ENCODE data around the gene SULT1A1. TPM values are rescaled to one million over a fixed set of nuclear protein-coding genes. Genes with fewer than 3 reads are reported as not detected.
"Not testable (repeated sequence)": the region's sequence is repeated elsewhere in the genome, so short reads cannot be mapped to it uniquely, and the experiment has no call there.

Gene SULT1A1
- total RNA-seq, 2 experiments from 2014 or later, result 41.0 to 61.2 TPM

- CTCF ChIA-PET (ENCODE audit: unreplicated experiment), result no interaction called here
- H3K4me1 ChIP-seq (ENCODE audit: insufficient read depth, low read length, poor library complexity, severe bottlenecking), result no peaks in the 10 kb centered on the region
- H3K27ac ChIP-seq (ENCODE audit: low read depth, low read length, poor library complexity, severe bottlenecking), result no peak overlapping the region
- DNase-seq (ENCODE audit: low spot score), result no peak
- 0 out of 2 replicates have a peak, but pooled peaks cover 6% of the 10 kb centered on the region for H3K9me3 ChIP-seq (ENCODE audit: low read length)
- no peak for TF ChIP-seq CTCF (conservative IDR thresholded peaks at IDR 0.05; ENCODE audit: low read length)
- no peak for TF ChIP-seq EZH2phosphoT487 (IDR thresholded peaks at IDR 0.05; ENCODE audit: borderline replicate concordance, low read depth, low read length)
- BruUV-seq (replicated peaks), result no TSS peak
- intact Hi-C loops (cut with micrococcal nuclease; ENCODE audit: unreplicated experiment), result no loop called here
- peaks cover 27% of the 10 kb centered on the region for H3K36me3 ChIP-seq (ENCODE audit: insufficient read depth, low read length)
- POLR2A ChIA-PET, result no interaction called here
- H3K79me2 ChIP-seq (ENCODE audit: insufficient read depth, low read depth, low read length), result peaks cover 7% of the 10 kb centered on the region; the same call in 1 of the 2 replicates
- H3K4me3 ChIP-seq (ENCODE audit: low read depth, low read length, poor library complexity, severe bottlenecking), result no peak overlapping the region
- H3K4me2 ChIP-seq (ENCODE audit: low read length), result no peak overlapping the region
- H3K9me2 ChIP-seq (ENCODE audit: insufficient read depth, low read length), result no peaks in the 10 kb centered on the region
- H2AFZ ChIP-seq (ENCODE audit: low read length), result no peak overlapping the region
- H4K20me1 ChIP-seq (ENCODE audit: insufficient read depth, low read length), result no peaks in the 10 kb centered on the region
Measured at GRCh38 chr16:28569968-28570752, 39.7 kb downstream of the SULT1A1 start.

- no TSS peak for BruUV-seq (replicated peaks)
- intact Hi-C loops (cut with micrococcal nuclease; ENCODE audit: unreplicated experiment), result no loop called here
- no peak overlapping the region for H3K4me3 ChIP-seq (ENCODE audit: low read depth, low read length, poor library complexity, severe bottlenecking)
- H3K27ac ChIP-seq (ENCODE audit: low read depth, low read length, poor library complexity, severe bottlenecking), result no peak overlapping the region
- H2AFZ ChIP-seq (ENCODE audit: low read length), result no peak overlapping the region
- H3K36me3 ChIP-seq (ENCODE audit: insufficient read depth, low read length), result peaks cover 26% of the 10 kb centered on the region
- ChIA-PET POLR2A (no interaction called here), CTCF (ENCODE audit: unreplicated experiment) (no interaction called here)
- TF ChIP-seq EZH2phosphoT487 (IDR thresholded peaks at IDR 0.05; ENCODE audit: borderline replicate concordance, low read depth, low read length) (no peak), CTCF (conservative IDR thresholded peaks at IDR 0.05; ENCODE audit: low read length) (no peak)
- no peak overlapping the region for H3K4me2 ChIP-seq (ENCODE audit: low read length)
- H3K9me3 ChIP-seq (ENCODE audit: low read length), result 0 out of 2 replicates have a peak, but pooled peaks cover 6% of the 10 kb centered on the region
- no peak for DNase-seq (ENCODE audit: low spot score)
- H3K79me2 ChIP-seq (ENCODE audit: insufficient read depth, low read depth, low read length), result peaks cover 7% of the 10 kb centered on the region; the same call in 1 of the 2 replicates
- H3K4me1 ChIP-seq (ENCODE audit: insufficient read depth, low read length, poor library complexity, severe bottlenecking), result no peaks in the 10 kb centered on the region
- no peaks in the 10 kb centered on the region for H3K9me2 ChIP-seq (ENCODE audit: insufficient read depth, low read length)
- H4K20me1 ChIP-seq (ENCODE audit: insufficient read depth, low read length), result no peaks in the 10 kb centered on the region
Measured at GRCh38 chr16:28569021-28569420, 40.8 kb downstream of the SULT1A1 start.

- H3K4me3 ChIP-seq (ENCODE audit: low read depth, low read length, poor library complexity, severe bottlenecking), result no peak overlapping the region
- H3K9me2 ChIP-seq (ENCODE audit: insufficient read depth, low read length), result no peaks in the 10 kb centered on the region
- no peaks in the 10 kb centered on the region for H4K20me1 ChIP-seq (ENCODE audit: insufficient read depth, low read length)
- no peak overlapping the region for H3K4me2 ChIP-seq (ENCODE audit: low read length)
- no peaks in the 10 kb centered on the region for H3K4me1 ChIP-seq (ENCODE audit: insufficient read depth, low read length, poor library complexity, severe bottlenecking)
- BruUV-seq (replicated peaks), result no TSS peak
- peaks cover 7% of the 10 kb centered on the region; the same call in 1 of the 2 replicates for H3K79me2 ChIP-seq (ENCODE audit: insufficient read depth, low read depth, low read length)
- no peak overlapping the region for H2AFZ ChIP-seq (ENCODE audit: low read length)
- DNase-seq (ENCODE audit: low spot score), result no peak
- ChIA-PET CTCF (ENCODE audit: unreplicated experiment) (no interaction called here), POLR2A (no interaction called here)
- peaks cover 26% of the 10 kb centered on the region for H3K36me3 ChIP-seq (ENCODE audit: insufficient read depth, low read length)
- TF ChIP-seq CTCF (conservative IDR thresholded peaks at IDR 0.05; ENCODE audit: low read length), result no peak
- TF ChIP-seq EZH2phosphoT487 (IDR thresholded peaks at IDR 0.05; ENCODE audit: borderline replicate concordance, low read depth, low read length), result no peak
- H3K27ac ChIP-seq (ENCODE audit: low read depth, low read length, poor library complexity, severe bottlenecking), result no peak overlapping the region
- intact Hi-C loops (cut with micrococcal nuclease; ENCODE audit: unreplicated experiment), result no loop called here
- H3K9me3 ChIP-seq (ENCODE audit: low read length), result 0 out of 2 replicates have a peak, but pooled peaks cover 6% of the 10 kb centered on the region
Measured at GRCh38 chr16:28567292-28567691, 42.6 kb downstream of the SULT1A1 start.

GRCh38 chr16:28566233-28566925, 43.5 kb downstream of the SULT1A1 start:
- H3K9me2 ChIP-seq (ENCODE audit: insufficient read depth, low read length); H4K20me1 ChIP-seq (ENCODE audit: insufficient read depth, low read length); POLR2A ChIA-PET; DNase-seq (ENCODE audit: low spot score); H3K9me3 ChIP-seq (ENCODE audit: low read length); H3K4me2 ChIP-seq (ENCODE audit: low read length); intact Hi-C loops (cut with micrococcal nuclease; ENCODE audit: unreplicated experiment); H2AFZ ChIP-seq (ENCODE audit: low read length); H3K27ac ChIP-seq (ENCODE audit: low read depth, low read length, poor library complexity, severe bottlenecking); H3K4me3 ChIP-seq (ENCODE audit: low read depth, low read length, poor library complexity, severe bottlenecking); H3K4me1 ChIP-seq (ENCODE audit: insufficient read depth, low read length, poor library complexity, severe bottlenecking); BruUV-seq (replicated peaks); CTCF ChIA-PET (ENCODE audit: unreplicated experiment); H3K79me2 ChIP-seq (ENCODE audit: insufficient read depth, low read depth, low read length): not testable (repeated sequence)
- peaks cover 26% of the 10 kb centered on the region for H3K36me3 ChIP-seq (ENCODE audit: insufficient read depth, low read length)
